Stimulated activated CD4-positive, alpha-beta T cell treated with anti-CD3 and anti-CD28 coated beads, Interleukin-4, amount 100 ng/mL, for 48 hours (primary cell): Measurements from ENCODE around the gene DLGAP1.

Source experiments
- DNase-seq, 2 donors: peaks; one replicate each; pipeline ENCODE4 v3.0.0-alpha.2; 2020; ENCODE audit warnings: low read depth in 2 of 2

The DLGAP1 gene

DNA sequence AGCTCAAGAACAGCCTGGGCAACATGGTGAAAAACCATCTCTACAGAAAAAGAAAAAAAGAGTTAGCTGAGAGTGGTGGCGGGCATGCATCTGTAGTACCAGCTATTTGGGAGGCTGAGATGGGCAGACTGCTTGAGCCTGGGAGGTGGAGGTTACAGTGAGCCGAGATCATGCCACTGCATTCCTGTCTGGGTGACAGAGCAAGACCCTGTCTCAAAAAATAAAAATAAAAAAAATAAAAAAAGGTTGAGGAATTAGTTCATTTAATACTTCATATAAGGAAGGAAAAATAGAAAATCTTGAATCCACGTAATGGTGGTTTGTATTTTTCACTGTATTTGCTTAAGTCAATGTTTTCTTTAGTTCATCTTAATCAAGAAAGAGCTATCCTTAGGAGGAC, 763.4 kb downstream of the DLGAP1 start:
- DNase-seq: no peak

DNA sequence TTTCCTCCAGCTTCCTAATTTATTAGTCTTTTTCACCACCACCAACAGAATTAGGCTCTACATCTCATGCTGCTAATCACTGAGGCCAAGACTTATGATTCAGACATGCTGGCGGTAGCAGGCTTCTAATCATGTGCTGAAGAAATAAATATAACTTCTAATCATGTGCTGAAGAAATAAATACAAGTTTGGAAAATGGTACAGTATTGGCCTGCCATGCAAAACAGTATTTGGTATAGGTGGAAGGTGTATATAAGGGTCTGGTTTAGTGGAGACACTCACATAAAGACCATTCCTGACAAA, 764.4 kb downstream of the DLGAP1 start:
- DNase-seq: no peak

- DNase-seq: no peak
Measured at GRCh38 chr18:3689986-3690763, 764.9 kb downstream of the DLGAP1 start.

DNA sequence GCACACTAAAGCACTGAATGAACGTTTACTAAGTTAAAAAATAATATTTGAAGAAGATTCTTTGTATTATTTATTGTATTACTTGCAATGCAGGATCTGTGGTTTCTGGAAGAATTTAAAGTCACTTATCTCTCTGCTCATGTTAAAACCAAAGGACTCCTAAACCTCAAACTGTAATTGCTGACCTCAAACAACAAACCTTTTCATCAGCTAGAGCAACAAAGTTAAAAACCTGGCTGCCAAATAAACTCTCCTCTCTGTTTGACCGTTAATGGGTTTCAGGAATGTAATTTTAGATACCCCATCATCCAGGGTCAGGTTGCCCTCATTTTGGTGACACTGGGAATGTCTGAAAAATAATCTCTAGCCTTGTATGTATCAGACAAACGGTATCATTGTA, 766.0 kb downstream of the DLGAP1 start:
- no peak for DNase-seq

GRCh38 chr18:3688690-3689089, 766.4 kb downstream of the DLGAP1 start:
- DNase-seq: no peak

GRCh38 chr18:3683483-3683882, 771.6 kb downstream of the DLGAP1 start:
- no peak for DNase-seq

DNA sequence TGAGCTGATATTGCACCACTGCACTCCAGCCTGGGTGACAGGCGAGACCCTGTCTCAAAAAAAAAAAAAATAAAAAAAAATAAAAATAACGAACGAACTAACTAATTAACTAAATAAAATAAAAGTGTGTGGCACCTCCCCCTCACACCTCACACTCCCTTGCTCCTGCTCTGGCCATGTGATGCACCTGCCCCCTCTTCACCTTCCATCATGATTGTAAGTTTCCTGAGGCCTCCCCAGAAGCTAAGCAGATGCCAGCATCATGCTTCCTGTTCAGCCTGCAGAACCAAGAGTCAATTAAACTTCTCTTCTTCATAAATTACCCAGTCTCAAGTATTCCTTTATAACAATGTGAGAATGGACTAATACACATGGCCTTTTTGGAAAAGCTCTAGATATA, 773.0 kb downstream of the DLGAP1 start:
- no peak for DNase-seq

DNA sequence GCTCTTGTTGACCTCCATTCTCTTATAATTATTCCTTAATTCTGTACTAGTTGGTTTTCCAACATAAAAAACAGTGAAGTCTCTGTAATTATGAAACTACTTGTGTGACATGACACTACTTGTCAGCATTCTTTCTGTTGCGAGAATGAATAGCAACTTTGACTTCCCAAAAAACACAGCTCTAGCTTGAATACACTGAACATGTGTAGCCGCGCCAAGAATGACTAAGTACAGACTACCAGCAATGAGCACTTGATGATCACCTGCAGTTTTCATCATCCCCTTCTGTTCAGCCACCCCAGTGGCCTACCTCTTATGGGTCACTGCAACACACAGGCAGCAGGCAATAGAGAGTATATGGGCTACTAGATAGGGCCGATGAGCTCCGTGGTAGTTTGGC, 775.9 kb downstream of the DLGAP1 start:
- no peak for DNase-seq

- DNase-seq: no peak
Measured at GRCh38 chr18:3675994-3676393, 779.1 kb downstream of the DLGAP1 start.

GRCh38 chr18:3675446-3675845, 779.7 kb downstream of the DLGAP1 start:
- DNase-seq: no peak

DNA sequence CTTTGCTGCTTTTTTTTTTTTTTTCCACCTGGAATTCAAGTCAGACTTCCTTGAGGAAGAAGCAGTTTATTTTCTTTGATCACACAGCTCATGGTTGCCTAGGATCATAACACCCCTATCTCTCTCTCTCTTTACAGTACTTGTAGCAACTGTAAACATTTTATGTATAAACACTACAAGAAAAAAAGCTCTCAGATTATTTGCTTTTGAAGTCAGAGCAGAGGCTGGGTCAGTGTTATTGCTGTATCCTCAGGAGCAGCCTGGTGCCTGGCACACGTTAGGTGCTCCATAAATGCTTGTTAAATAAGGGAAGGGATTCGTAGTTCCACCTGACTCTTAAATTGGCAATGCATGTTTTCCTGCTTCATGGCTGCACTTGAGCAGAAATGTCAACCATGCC, 783.9 kb downstream of the DLGAP1 start:
- DNase-seq: no peak

DNA sequence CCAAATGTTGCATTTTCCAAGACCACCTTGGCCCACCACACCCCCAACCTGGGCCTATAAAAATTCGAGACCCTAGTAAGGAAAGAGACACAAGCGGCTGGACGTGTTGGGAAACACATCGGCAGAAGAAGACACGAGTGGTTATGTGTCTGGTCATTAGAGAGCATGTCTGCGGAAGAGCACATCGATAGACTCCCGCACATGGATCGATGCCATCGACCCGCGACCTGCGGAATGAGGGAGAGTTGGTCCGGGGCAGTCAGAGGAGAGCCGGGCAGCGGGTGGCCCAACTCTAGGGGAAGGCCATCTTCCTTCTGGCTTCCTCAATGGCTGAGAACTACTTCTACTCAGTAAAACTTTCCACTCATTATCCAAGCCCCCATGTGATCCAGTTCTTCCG, 785.7 kb downstream of the DLGAP1 start:
- no peak for DNase-seq

GRCh38 chr18:3667255-3668137, 787.6 kb downstream of the DLGAP1 start:
- DNase-seq: no peak

DNA sequence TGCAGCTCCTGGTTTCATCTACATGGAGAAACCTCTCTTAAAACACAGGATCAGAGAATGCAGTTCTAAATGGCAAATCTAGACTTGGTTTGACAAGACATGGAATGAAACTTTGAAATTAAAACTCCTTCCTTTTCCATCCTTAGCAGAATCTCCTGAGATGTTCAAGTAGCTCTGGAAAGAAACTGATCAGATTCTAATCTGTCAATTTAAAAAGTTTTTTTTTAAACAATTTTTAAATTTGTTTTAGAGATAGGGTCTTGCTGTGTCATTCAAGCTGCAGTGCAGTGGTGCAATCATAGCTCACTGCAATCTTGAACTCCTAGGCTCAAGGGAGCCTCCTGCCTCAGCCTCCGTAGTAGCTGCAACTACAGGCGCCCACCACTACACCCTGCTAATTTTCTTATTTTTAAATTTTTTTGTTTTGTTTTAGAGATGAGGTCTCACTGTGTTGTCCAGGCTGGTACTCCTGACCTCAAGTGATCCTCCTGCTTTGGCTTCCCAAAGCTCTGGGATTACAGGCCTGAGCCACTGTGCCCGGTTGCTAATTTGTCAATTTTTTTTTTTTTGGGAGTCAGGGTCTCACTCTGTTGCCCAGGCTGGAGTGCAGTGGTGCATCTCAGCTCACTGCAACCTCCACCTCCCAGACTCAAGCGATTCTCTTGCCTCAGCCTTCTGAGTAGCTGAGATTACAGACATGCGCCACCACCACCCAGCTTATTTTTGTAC, 788.4 kb downstream of the DLGAP1 start:
- DNase-seq: no peak

GRCh38 chr18:3665780-3666525, 789.2 kb downstream of the DLGAP1 start:
- peak; percentile 54 to 58 for DNase-seq

- DNase-seq: no peak
Measured at GRCh38 chr18:3665204-3665603, 789.9 kb downstream of the DLGAP1 start.

GRCh38 chr18:3664563-3665178, 790.4 kb downstream of the DLGAP1 start:
- DNase-seq: no peak

DNA sequence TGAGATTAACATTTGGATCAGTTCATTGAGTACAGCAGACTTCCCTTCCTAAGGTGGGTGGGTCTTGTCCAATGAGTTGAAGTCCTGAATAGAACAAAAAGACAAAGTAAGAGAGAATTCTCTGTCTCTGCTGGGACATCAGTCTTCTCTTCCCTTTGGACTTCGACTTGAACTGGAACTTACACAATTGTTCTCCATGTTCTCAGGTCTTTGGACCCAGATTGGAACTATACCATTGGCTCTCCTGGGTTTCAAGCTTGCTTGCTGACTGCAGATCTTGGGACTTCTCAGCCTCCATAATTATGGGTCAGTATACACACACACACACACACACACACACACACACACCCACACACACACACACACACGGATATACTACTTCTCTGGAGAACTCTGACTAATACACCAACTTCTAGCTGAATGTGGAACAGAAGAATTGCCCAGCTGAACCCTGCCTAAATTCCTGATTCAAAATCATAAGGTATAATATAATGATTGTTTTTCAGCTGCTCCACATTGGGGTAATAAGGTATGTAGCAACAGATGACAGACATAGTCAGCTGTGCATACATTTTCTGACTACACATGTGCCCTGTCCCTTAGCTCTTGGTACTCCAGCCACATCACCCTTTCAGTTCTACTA, 791.1 kb downstream of the DLGAP1 start:
- DNase-seq: no peak

DNA sequence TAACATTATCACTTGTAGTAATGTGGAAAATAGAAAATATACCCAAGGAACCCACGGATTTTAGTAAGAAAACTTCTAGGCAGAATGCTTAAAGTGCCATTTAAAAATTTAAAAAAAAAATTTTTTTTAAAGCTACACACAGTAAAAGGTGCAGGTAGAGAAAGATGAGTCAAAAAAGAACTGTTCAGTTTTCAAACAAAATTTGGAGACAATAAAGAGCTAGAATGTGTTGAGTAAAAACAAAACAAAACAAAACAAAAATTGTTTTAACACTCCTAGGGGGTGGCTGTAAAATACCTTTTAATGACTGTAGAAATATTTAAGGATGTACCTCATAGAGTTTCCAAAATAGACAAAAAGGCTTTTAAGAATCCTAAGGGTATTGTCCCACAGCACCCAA, 793.1 kb downstream of the DLGAP1 start:
- DNase-seq: no peak

DNA sequence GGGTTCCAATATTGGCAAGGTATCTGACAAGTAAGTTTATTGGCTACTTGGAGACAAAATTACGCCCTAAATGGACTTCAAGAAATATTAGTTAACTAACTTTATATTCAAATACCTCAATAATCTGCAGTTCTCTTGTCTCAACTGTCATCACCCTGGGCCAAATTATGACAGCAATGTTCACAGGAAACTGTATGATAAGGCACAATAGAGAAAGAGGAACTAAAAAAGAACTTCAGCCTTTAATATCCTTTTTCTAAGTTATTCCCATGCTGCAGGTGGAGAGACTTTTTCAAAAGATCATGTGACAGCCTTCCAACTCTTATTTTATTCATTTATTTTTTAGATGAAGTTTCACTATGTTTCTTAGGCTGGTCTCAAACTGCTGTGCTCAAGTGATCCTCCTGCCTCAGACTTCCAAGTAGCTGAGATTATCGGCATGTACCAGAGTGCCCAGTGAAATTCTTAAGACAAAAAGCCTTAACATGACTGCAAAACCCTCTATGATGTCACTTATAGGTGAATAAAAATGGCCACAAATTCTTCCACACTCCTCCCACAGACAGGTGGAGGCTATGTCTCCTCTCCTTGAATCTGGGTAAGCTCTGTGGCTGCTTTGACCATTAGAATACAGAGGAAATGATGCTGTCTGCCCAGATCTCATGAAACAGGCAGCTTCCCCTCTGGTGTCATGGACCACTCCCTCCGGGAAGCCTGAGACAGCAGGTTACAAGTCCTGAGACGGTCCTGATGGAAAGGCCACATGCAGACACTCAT, 794.2 kb downstream of the DLGAP1 start:
- no peak for DNase-seq
